Hypothalamus (tissue), 51 donors: ENCODE results near the gene CPT1C.

Experiments
- DNase-seq, 51 donors: peaks; one replicate each; lab custom pipeline; 2025; lab: John Stamatoyannopoulos, UW

Gene CPT1C

DNA sequence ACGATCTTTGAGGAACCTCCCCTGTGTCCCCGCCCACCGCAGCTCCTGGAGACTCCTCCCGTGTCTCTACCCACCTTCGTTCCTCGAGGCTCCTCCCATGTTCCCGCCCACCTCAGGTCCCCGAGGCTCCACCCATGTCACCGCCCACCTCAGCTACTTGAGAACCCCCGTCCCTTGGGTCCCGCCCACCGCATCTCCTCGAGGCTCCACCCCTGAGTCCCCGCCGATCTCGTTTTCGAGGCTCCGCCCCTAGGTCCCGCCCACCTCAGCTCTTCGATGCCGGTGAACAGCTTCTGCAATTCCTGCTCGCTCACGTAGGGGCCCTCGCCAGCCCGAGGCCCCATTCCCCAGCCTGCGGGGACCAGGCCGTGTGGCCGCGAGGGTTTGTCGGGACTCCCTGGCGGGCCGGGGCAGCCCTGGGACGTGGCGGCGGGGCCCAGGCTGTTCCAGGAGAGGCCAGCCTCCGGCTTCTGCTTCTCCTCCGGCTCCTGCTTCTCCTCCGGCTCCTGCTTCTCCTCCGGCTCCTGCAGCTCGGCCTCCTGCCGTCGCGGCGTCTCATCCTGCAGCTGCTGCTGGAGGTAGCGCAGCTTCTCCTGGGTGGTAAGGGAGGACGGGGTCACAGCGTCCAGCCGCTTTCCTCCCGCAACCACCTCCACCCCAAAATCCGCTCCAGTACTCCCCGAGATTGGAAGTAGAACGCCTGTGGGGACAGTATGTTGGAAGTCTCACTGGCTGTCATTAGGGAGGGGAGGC is 55.5 kb downstream of the CPT1C start:
- DNase-seq, result peak in 11 of 51 donors; percentile 1 to 71 (median 13)

GRCh38 chr19:49749055-49749716 is 58.3 kb downstream of the CPT1C start:
- no peak for DNase-seq

- DNase-seq, result no peak
These were observed 58.9 kb downstream of the CPT1C start for GRCh38 chr19:49749771-49750170.

DNA sequence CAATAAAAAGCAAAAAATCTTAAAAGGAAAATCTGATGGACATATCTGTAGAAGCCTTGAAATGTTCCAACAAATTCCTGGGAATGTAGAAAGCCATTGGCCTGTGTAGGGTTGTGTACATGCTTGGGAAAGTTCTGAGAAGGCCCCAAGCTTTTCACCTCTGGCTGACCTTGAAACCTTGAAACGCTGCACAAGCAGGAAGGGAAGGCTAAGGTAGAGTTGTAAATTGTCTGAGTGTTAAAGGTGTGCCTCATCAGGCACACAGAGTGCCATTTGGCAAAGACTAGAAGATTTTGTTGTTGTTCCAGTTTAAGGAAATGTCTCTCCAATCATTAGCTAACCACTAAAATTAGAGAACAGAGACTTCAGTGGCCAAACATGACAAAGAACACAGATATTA is 61.8 kb downstream of the CPT1C start:
- no peak for DNase-seq

- DNase-seq, result no peak
These were observed 65.0 kb downstream of the CPT1C start for GRCh38 chr19:49755956-49756355.

DNA sequence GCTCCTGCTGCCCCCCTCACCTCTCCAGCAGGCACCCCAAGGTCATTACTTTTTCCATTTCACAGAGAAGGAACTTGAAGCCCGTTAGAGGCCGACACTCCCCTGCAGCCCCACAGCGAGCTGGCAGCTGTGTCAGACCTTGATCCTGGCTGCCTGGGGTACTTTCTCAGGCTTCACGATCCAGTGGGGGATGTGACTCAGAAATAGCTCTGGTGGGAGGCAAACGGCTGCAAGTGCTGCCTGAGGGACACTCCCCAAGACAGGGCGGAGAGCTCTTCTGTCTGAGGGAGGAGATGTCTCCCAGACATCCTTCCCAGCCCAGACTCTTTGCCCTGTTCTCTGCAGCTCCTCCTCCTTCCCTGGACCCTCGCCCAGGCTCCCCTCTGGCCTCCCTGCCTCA is 67.4 kb downstream of the CPT1C start:
- DNase-seq, result peak in 4 of 51 donors; percentile 9 to 64 (median 18)

DNA sequence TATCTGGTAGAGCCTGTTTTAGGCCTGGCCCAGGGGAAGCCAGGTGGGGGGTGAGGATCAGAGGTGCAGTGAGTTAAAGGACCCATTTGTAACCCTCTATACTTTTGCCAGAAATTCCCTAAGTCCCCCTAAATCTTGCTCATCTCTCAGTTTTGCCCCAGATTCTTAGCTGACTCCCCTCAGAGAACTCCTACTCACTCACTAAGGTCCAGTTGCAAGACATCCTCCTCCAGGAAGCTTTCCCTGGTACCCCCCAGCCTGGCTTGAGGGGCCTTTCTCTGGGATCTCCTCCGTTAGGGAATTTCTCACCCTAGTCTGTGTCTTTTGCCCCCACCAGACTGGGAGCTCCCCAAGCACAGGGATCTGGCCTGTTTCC is 70.3 kb downstream of the CPT1C start:
- DNase-seq, result no peak

DNA sequence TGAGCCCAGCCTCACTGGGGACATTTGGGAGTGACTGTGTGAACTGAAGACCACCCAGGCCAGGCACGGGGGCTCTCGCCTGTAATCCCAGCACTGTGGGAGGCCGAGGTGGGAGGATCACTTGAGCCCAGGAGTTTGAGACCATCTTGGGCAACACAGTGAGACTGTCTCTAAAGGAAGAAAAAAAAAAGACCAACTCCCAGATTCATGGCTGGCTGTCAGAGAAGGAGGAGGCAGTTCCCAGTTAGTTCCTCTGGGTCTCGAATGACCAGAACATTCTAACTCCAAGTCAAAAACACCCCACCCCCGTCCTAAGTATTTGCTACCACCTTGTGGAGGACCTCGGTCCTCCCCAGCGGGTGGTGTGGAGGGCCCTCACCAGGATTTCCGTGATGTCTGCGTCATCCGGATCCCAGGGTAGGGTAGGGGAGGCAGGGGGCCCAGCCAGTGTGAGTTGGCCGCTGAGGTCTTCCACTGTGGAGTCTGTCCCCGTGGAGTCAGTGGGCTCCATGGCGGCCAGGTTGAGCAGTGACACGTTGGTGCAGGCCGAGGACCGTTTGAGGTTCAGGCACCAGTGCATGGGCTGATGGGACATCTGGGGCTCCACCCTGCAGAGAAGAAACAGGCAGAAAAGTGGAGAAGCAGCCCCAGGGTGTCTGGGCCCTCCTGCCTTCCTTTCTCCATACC is 70.9 kb downstream of the CPT1C start:
- no peak for DNase-seq

- DNase-seq, result no peak
These were observed 72.3 kb downstream of the CPT1C start, which contains the start of gene TSKS for GRCh38 chr19:49763230-49763629. Gene TSKS, minus strand, starts transcription at chr19:49763306. Its CDS starts 59 bp downstream, at chr19:49763247.
